Testis (tissue), 2 donors: Measurements from ENCODE around the gene CARD10.

Source experiments
- CTCF ChIP-seq, 3 experiments: fragments of 450-650 bp in 2 of 3; fragments of 200-600 bp in 1 of 3; sonication (generic) in 1 of 3; IDR thresholded peaks; one replicate each; pipeline ENCODE4 v1.5.1; 2016 to 2019; ENCODE audit warnings: antibody characterized with exemption in 3 of 3, mild to moderate bottlenecking in 2 of 3, moderate library complexity in 1 of 3
- POLR2A ChIP-seq: fragments of 450-650 bp; IDR thresholded peaks from one replicate; pipeline ENCODE4 v1.6.1; 2017; ENCODE audit warnings: antibody characterized with exemption, mild to moderate bottlenecking, moderate library complexity

GRCh38 chr22:37511395-37512104 is 7.7 kb downstream of the CARD10 start:
- no peak for TF ChIP-seq CTCF (IDR thresholded peaks at IDR 0.05)
- TF ChIP-seq POLR2A, result no peak
